Trophoblast cell (in vitro differentiated cells and primary cell): ENCODE results near the gene MTA2.
"Not testable (repeated sequence)": the region's sequence is repeated elsewhere in the genome, so short reads cannot be mapped to it uniquely, and the experiment has no call there.

Experiments used
- DNase-seq, 2 donors: peaks; one replicate each; pipeline ENCODE4 v3.0.0-alpha.2; 2016
- H2AFZ ChIP-seq: 2 replicates; pipeline ENCODE4 v1.6.1; 2013; ENCODE audit warnings: low read length, moderate library complexity, mild to moderate bottlenecking; ENCODE audit not compliant: insufficient read depth, poor library complexity
- H2AK5ac ChIP-seq: 2 replicates; pipeline ENCODE4 v1.6.1; 2013; ENCODE audit warnings: mild to moderate bottlenecking, low read length
- H2BK120ac ChIP-seq: 2 replicates; pipeline ENCODE4 v1.6.1; 2013; ENCODE audit warnings: low read length, mild to moderate bottlenecking, moderate library complexity; ENCODE audit not compliant: insufficient read depth, poor library complexity
- H2BK12ac ChIP-seq: 2 replicates; pipeline ENCODE4 v1.6.1; 2013; ENCODE audit warnings: mild to moderate bottlenecking, low read length, moderate library complexity
- H2BK5ac ChIP-seq: 2 replicates; pipeline ENCODE4 v1.6.1; 2013; ENCODE audit warnings: low read length, low read depth, moderate library complexity, mild to moderate bottlenecking; ENCODE audit not compliant: poor library complexity
- H3K14ac ChIP-seq: 2 replicates; pipeline ENCODE4 v1.6.1; 2013; ENCODE audit warnings: mild to moderate bottlenecking, low read length
- H3K18ac ChIP-seq: 2 replicates; pipeline ENCODE4 v1.6.1; 2013; ENCODE audit warnings: mild to moderate bottlenecking, low read length
- H3K23ac ChIP-seq: 2 replicates; pipeline ENCODE4 v1.6.1; 2013; ENCODE audit warnings: low read length
- H3K27ac ChIP-seq: 2 replicates; pipeline ENCODE4 v1.5.1; 2013; ENCODE audit warnings: low read depth, mild to moderate bottlenecking, inconsistent platforms, low read length, moderate library complexity
- H3K27me3 ChIP-seq: 2 replicates; pipeline ENCODE4 v1.6.1; 2013; ENCODE audit warnings: inconsistent platforms, mild to moderate bottlenecking, low read length, moderate library complexity; ENCODE audit not compliant: insufficient read depth
- H3K36me3 ChIP-seq, 2 experiments: 1 replicate in 1 of 2; 2 replicates in 1 of 2; pipeline ENCODE4 v1.6.1; 2013; ENCODE audit warnings: low read length in 2 of 2, mild to moderate bottlenecking in 2 of 2, moderate library complexity in 1 of 2; ENCODE audit not compliant: insufficient read depth in 2 of 2, control insufficient read depth in 1 of 2
- H3K4ac ChIP-seq: 2 replicates; pipeline ENCODE4 v1.6.1; 2013; ENCODE audit warnings: low read depth, mild to moderate bottlenecking, low read length, moderate library complexity
- H3K4me1 ChIP-seq, 2 experiments: 1 replicate in 1 of 2; 2 replicates in 1 of 2; pipeline ENCODE4 v1.6.1; 2013; ENCODE audit warnings: low read length in 2 of 2, mild to moderate bottlenecking in 2 of 2, moderate library complexity in 1 of 2; ENCODE audit not compliant: insufficient read depth in 2 of 2, control insufficient read depth in 1 of 2
- H3K4me2 ChIP-seq: 2 replicates; pipeline ENCODE4 v1.6.1; 2013; ENCODE audit warnings: inconsistent platforms, mild to moderate bottlenecking, low read length, moderate library complexity
- H3K4me3 ChIP-seq: 2 replicates; pipeline ENCODE4 v1.5.1; 2013; ENCODE audit warnings: mild to moderate bottlenecking, low read depth, low read length, inconsistent platforms
- H3K79me1 ChIP-seq: one replicate; pipeline ENCODE4 v1.6.1; 2013; ENCODE audit warnings: low read length
- H3K79me2 ChIP-seq: 2 replicates; pipeline ENCODE4 v1.6.1; 2013; ENCODE audit warnings: low read length, mild to moderate bottlenecking; ENCODE audit not compliant: control insufficient read depth, insufficient read depth, poor library complexity
- H3K9ac ChIP-seq: 2 replicates; pipeline ENCODE4 v1.6.1; 2013; ENCODE audit warnings: mild to moderate bottlenecking, low read length
- H3K9me3 ChIP-seq: 2 replicates; pipeline ENCODE4 v1.6.1; 2013; ENCODE audit warnings: low read depth, mild to moderate bottlenecking, control low read depth, inconsistent platforms, low read length; ENCODE audit not compliant: insufficient read depth
- H4K12ac ChIP-seq: 2 replicates; pipeline ENCODE4 v1.6.1; 2013; ENCODE audit warnings: low read depth, mild to moderate bottlenecking, low read length, moderate library complexity
- H4K8ac ChIP-seq: 2 replicates; pipeline ENCODE4 v1.6.1; 2013; ENCODE audit warnings: low read depth, mild to moderate bottlenecking, low read length, moderate library complexity
- H4K91ac ChIP-seq: one replicate; pipeline ENCODE4 v1.6.1; 2013; ENCODE audit warnings: low read depth, mild to moderate bottlenecking, low read length, moderate library complexity
- WGBS: extraction: QIAGEN DNeasy Blood & Tissue Kit; methylation state at CpG from one replicate; pipeline ENCODE4 v1.1.7; 2013; ENCODE audit warnings: missing lambda C conversion rate; ENCODE audit not compliant: insufficient read length, insufficient coverage; ENCODE audit errors: extremely low coverage; 5-methylcytosine and 5-hydroxymethylcytosine counted together

The MTA2 gene

DNA sequence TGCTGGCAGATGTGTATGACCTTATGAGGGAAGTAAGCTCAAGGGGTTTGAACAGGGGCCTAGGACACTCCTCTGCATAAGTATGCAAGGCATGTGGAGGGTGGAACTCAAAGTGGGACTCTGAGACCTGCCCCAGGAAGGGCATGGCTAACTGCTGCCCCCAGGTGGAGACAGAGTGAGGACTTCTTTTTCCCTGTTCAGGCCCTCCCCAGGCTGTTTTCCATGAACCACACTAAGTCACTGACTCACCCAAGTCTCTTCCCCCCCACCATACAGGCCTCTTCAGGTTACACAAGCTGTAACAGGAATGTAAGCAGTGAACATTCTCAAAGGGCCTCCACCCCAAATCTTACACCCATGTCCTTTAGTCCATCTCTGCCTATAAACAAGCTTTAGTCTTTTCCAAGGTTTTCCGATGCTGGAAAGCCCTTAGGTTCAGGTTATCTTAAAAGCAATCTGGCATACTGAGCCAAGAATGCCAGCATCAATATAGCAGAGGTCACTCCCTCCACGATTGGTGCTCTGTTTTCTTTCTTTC is 41.0 kb downstream of the MTA2 start:
- peaks cover 8% of the 10 kb centered on the region for H3K79me1 ChIP-seq
- H3K9me3 ChIP-seq = no peaks in the 10 kb centered on the region
- no peak overlapping the region for H3K4ac ChIP-seq
- no peak overlapping the region for H3K4me3 ChIP-seq
- H3K23ac ChIP-seq = no peak overlapping the region
- H3K27ac ChIP-seq = peak overlapping the region; percentile 48
- no peak overlapping the region for H2BK12ac ChIP-seq
- H2BK5ac ChIP-seq = no peak overlapping the region
- no peak overlapping the region for H3K18ac ChIP-seq
- no peaks in the 10 kb centered on the region for H3K27me3 ChIP-seq
- no peak overlapping the region for H2BK120ac ChIP-seq
- peaks cover 33 to 54% of the 10 kb centered on the region in 2 experiments for H3K36me3 ChIP-seq
- DNase-seq = peak; percentile 98 to 99
- H3K79me2 ChIP-seq = no peaks in the 10 kb centered on the region
- no peak overlapping the region for H4K91ac ChIP-seq
- H3K14ac ChIP-seq = no peak overlapping the region
- no peak overlapping the region for H2AFZ ChIP-seq
- H3K4me1 ChIP-seq = peaks cover 25 to 26% of the 10 kb centered on the region in 2 experiments
- H4K8ac ChIP-seq = no peak overlapping the region
- no peak overlapping the region for H2AK5ac ChIP-seq
- WGBS = no CpG with 5 or more reads among the region's 2 CpGs
- H3K9ac ChIP-seq = no peak overlapping the region
- H3K4me2 ChIP-seq = no peak overlapping the region
- no peak overlapping the region for H4K12ac ChIP-seq

DNA sequence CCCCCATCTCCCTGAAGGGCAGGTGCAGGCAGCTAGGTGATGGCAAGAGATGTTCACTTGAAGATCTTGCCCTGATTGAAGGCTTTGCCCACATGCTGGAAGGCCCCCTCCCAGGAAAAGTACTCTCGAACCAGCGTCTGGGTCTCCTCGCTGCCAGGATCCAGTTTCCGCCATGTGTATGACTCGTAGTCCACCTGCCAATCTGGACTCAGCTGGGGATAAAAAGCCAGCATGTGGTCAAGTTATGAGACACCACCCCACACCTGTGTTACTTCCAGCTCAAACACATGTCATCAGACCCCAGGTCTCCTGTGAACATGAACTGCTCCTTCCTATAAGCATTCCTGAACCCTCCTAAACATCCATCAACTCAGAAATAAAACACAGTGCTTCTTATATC is 42.0 kb downstream of the MTA2 start:
- not testable (repeated sequence) for H3K27ac ChIP-seq, H2AK5ac ChIP-seq, H3K14ac ChIP-seq, H3K23ac ChIP-seq, H3K9me3 ChIP-seq, H2BK5ac ChIP-seq, H3K4me2 ChIP-seq, H3K9ac ChIP-seq, H2BK12ac ChIP-seq, DNase-seq, H2AFZ ChIP-seq, H3K79me2 ChIP-seq, H4K12ac ChIP-seq, H3K27me3 ChIP-seq, H4K8ac ChIP-seq, H2BK120ac ChIP-seq, H3K4me3 ChIP-seq, H3K18ac ChIP-seq, H3K4ac ChIP-seq
- peaks cover 13% of the 10 kb centered on the region for H3K79me1 ChIP-seq
- H3K36me3 ChIP-seq = peaks cover 28 to 46% of the 10 kb centered on the region in 2 experiments
- peak overlapping the region; percentile 33 for H4K91ac ChIP-seq
- WGBS = no CpG with 5 or more reads among the region's 5 CpGs
- H3K4me1 ChIP-seq = peaks cover 33 to 35% of the 10 kb centered on the region in 2 experiments

DNA sequence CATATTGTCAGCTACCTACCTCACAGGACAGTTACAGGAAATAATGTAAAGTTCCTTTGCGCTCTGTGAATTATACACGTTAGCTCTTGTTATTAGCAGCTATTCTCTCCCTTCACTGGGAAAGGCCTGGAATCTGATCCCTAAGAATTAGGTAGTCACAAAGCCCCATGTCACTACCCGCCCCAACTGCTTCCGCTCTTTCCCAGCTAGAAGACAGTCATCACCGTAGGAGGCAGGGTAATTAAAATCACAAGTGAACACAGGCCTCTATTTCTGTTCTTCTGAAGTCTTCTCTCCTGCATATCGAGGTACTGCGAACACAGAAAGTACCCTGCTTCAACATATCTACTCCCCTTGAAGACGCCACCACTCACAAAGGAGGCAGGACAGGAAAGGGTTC is 42.5 kb downstream of the MTA2 start:
- Histone ChIP-seq H3K27ac (peak overlapping the region; percentile 16), H3K36me3 (peaks cover 28 to 44% of the 10 kb centered on the region in 2 experiments), H3K79me1 (peaks cover 13% of the 10 kb centered on the region), H2AK5ac (no peak overlapping the region), H4K12ac (no peak overlapping the region), H4K8ac (no peak overlapping the region), H3K14ac (no peak overlapping the region), H3K9ac (no peak overlapping the region), H3K4me3 (no peak overlapping the region), H2BK120ac (peak overlapping the region; percentile 14), H3K4me2 (no peak overlapping the region), H3K4ac (no peak overlapping the region), H3K23ac (no peak overlapping the region), H3K9me3 (no peaks in the 10 kb centered on the region), H2AFZ (no peak overlapping the region), H2BK12ac (no peak overlapping the region), H3K79me2 (no peaks in the 10 kb centered on the region), H3K27me3 (no peaks in the 10 kb centered on the region), H4K91ac (no peak overlapping the region), H2BK5ac (no peak overlapping the region), H3K4me1 (peaks cover 37 to 38% of the 10 kb centered on the region in 2 experiments), H3K18ac (no peak overlapping the region)
- no CpG with 5 or more reads among the region's 8 CpGs for WGBS
- DNase-seq = no peak

DNA sequence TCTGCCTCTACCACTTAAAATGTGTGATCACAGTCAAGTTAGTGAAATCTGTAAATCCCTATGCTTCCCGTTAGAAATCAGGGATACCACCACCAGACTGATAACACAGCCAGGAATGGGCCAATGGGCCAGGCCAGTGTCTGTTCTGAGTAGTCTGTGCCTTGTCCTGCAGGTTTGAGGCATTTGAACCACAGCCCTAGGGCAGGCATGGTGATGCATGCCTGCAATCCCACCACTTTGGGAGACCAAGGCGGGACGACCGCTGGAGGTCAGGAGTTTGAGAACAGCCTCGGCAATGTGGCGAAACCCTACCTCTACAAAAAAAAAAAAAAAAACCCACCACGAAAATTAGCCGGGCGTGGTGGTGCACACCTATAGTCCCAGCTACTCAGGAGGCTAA is 43.0 kb downstream of the MTA2 start:
- Histone ChIP-seq H2BK5ac (no peak overlapping the region), H3K27me3 (no peaks in the 10 kb centered on the region), H2AK5ac (no peak overlapping the region), H2BK120ac (no peak overlapping the region), H3K18ac (no peak overlapping the region), H3K79me2 (no peaks in the 10 kb centered on the region), H2BK12ac (no peak overlapping the region), H3K4me2 (no peak overlapping the region), H4K8ac (no peak overlapping the region), H3K14ac (no peak overlapping the region), H3K79me1 (peaks cover 16% of the 10 kb centered on the region), H3K4me3 (no peak overlapping the region), H3K36me3 (peaks cover 25 to 38% of the 10 kb centered on the region in 2 experiments), H2AFZ (no peak overlapping the region), H3K9ac (no peak overlapping the region), H3K4ac (no peak overlapping the region), H3K9me3 (no peaks in the 10 kb centered on the region), H3K4me1 (peaks cover 42% of the 10 kb centered on the region in 2 experiments), H4K91ac (no peak overlapping the region), H3K23ac (no peak overlapping the region), H4K12ac (no peak overlapping the region), H3K27ac (peak overlapping the region; percentile 16)
- peak; percentile 85 to 94 for DNase-seq
- no CpG with 5 or more reads among the region's 9 CpGs for WGBS
